Endothelial cell of umbilical vein (primary cell): Measurements from ENCODE around the gene ADGRD1. TPM values are rescaled to one million over a fixed set of nuclear protein-coding genes. Genes with fewer than 3 reads are reported as not detected.

Experiments used
- BruUV-seq: library from RNA; stranded (reverse); fragments of 400-500 nt; replicated peaks from 2 replicates; lab custom pipeline; 2021; lab: Mats Ljungman, UMichigan
- CTCF ChIA-PET: fragments of 300-600, 350-600 bp; sonication (Branson Sonifier 250); formaldehyde crosslinking; loops from one replicate; lab custom pipeline; 2021; ENCODE audit warnings: antibody characterized with exemption, inconsistent platforms; lab: Charles Lee
- POLR2A ChIA-PET: fragments of 300-600, 350-600 bp; sonication (Branson Sonifier 250); formaldehyde crosslinking; loops from one replicate; lab custom pipeline; 2021; ENCODE audit warnings: antibody characterized with exemption, inconsistent platforms; lab: Charles Lee
- DNase-seq: peaks from one replicate; pipeline ENCODE4 v3.0.0-alpha.2; 2011; ENCODE audit warnings: low read depth, low spot score
- FAIRE-seq: peaks from 2 replicates; lab custom pipeline; 2011; peaks lifted over from hg19 to GRCh38; lab: Jason Lieb, UNC
- H2AFZ ChIP-seq: 2 replicates; pipeline ENCODE4 v1.6.0; 2012; ENCODE audit warnings: low read depth, low read length, control low read depth, inconsistent platforms
- H3K27ac ChIP-seq: 2 replicates; pipeline ENCODE4 v1.5.1; 2011; ENCODE audit warnings: low read depth, mild to moderate bottlenecking, control low read depth, low read length, moderate library complexity; ENCODE audit not compliant: insufficient read depth
- H3K27me3 ChIP-seq, 2 experiments: 2 replicates each; pipeline versions ENCODE4 v1.6.0 to v1.6.1; 2011; ENCODE audit warnings: low read length in 2 of 2, mixed read lengths in 1 of 2; ENCODE audit not compliant: control insufficient read depth in 2 of 2, insufficient read depth in 2 of 2
- H3K36me3 ChIP-seq, 2 experiments: 2 replicates in 1 of 2; 3 replicates in 1 of 2; pipeline ENCODE4 v1.5.1; 2011; ENCODE audit warnings: low read length in 2 of 2, mild to moderate bottlenecking in 1 of 2, moderate library complexity in 1 of 2; ENCODE audit not compliant: control insufficient read depth in 2 of 2, insufficient read depth in 2 of 2; ENCODE audit errors: extremely low read depth in 1 of 2
- H3K4me1 ChIP-seq: 3 replicates; pipeline ENCODE4 v1.5.1; 2011; ENCODE audit warnings: mild to moderate bottlenecking, low read length; ENCODE audit not compliant: control insufficient read depth, insufficient read depth; ENCODE audit errors: extremely low read depth
- H3K4me2 ChIP-seq: 2 replicates; pipeline ENCODE4 v1.6.1; 2011; ENCODE audit warnings: low read length, control low read depth, mixed read lengths; ENCODE audit not compliant: insufficient read depth
- H3K4me3 ChIP-seq, 3 experiments: fragments of 200-600 bp in 1 of 3; sonication (generic), shearing (Covaris generic) in 1 of 3; replicated peaks in 1 of 3; 2 replicates each; pipeline ENCODE4 v1.5.1; 2011 to 2016; ENCODE audit warnings: control low read depth in 3 of 3, low read length in 3 of 3, mild to moderate bottlenecking in 2 of 3, inconsistent platforms in 1 of 3, low read depth in 1 of 3, moderate library complexity in 1 of 3; ENCODE audit not compliant: insufficient read depth in 1 of 3
- H3K79me2 ChIP-seq: 2 replicates; pipeline ENCODE4 v1.6.0; 2012; ENCODE audit warnings: low read length, inconsistent platforms; ENCODE audit not compliant: control insufficient read depth, insufficient read depth
- H3K9ac ChIP-seq: replicated peaks from 2 replicates; pipeline ENCODE3; 2011; ENCODE audit warnings: low read length, control low read depth; ENCODE audit not compliant: insufficient read depth; ENCODE audit errors: extremely low read depth
- H3K9me1 ChIP-seq: replicated peaks from 3 replicates; pipeline ENCODE4 v1.6.0; 2011; ENCODE audit warnings: mild to moderate bottlenecking, low read length; ENCODE audit not compliant: control insufficient read depth, insufficient read depth; ENCODE audit errors: extremely low read depth
- H3K9me3 ChIP-seq: replicated peaks from 2 replicates; pipeline ENCODE4 v1.5.1; 2012; ENCODE audit warnings: low read length, inconsistent platforms; ENCODE audit not compliant: control insufficient read depth, insufficient read depth
- H4K20me1 ChIP-seq: replicated peaks from 2 replicates; pipeline ENCODE3; 2011; ENCODE audit warnings: mild to moderate bottlenecking, low read length; ENCODE audit not compliant: control insufficient read depth, insufficient read depth; ENCODE audit errors: extremely low read depth
- EZH2 ChIP-seq: IDR thresholded peaks from 2 replicates; pipeline ENCODE4 v1.6.1; 2012; ENCODE audit warnings: borderline replicate concordance, low read depth, mild to moderate bottlenecking, moderate library complexity, low read length, inconsistent platforms; ENCODE audit not compliant: severe bottlenecking
- FOS ChIP-seq: IDR thresholded peaks from 2 replicates; pipeline ENCODE4 v1.6.1; 2011; ENCODE audit warnings: mild to moderate bottlenecking, low read length, moderate library complexity, borderline replicate concordance; ENCODE audit not compliant: insufficient read depth
- GATA2 ChIP-seq: IDR thresholded peaks from 2 replicates; pipeline ENCODE4 v1.7.0; 2011; ENCODE audit warnings: low read depth, mild to moderate bottlenecking, moderate library complexity, mixed read lengths, low read length; ENCODE audit not compliant: insufficient read length, insufficient read depth
- JUN ChIP-seq: IDR thresholded peaks from 2 replicates; pipeline ENCODE4 v1.6.1; 2011; ENCODE audit warnings: borderline replicate concordance, low read depth; ENCODE audit not compliant: insufficient read length, insufficient read depth
- MYC ChIP-seq: IDR thresholded peaks from one replicate; pipeline ENCODE4 v1.6.1; 2011; ENCODE audit warnings: mild to moderate bottlenecking, low read depth, low read length
- POLR2A ChIP-seq: IDR thresholded peaks from 2 replicates; pipeline ENCODE4 v1.6.1; 2012; ENCODE audit warnings: low read depth, mild to moderate bottlenecking, control low read depth, low read length
- POLR2AphosphoS5 ChIP-seq: IDR thresholded peaks from 2 replicates; pipeline ENCODE4 v1.6.1; 2012; ENCODE audit warnings: low read depth, mild to moderate bottlenecking, control low read depth, low read length, moderate library complexity; ENCODE audit not compliant: insufficient read depth
- dilution Hi-C: fragments of 300-500 bp; cut with MboI; formaldehyde crosslinking; loops from one replicate; pipeline ENCODE4 v1.15.0; 2019; ENCODE audit warnings: low sequenced_read_pairs; ENCODE audit not compliant: extremely low pct_ligation_motif_present
- intact Hi-C: fragments of 100-400 bp; cut with micrococcal nuclease; formaldehyde crosslinking; loops from one replicate; pipeline ENCODE4 v1.10.0; 2022
- polyA plus RNA-seq, 4 experiments: library from polyadenylated mRNA; depleted of rRNA in 3 of 4; stranded (reverse) in 3 of 4; unstranded in 1 of 4; fragments of >200 nt; gene quantifications; 2 replicates each; pipeline versions ENCODE4 v1.2.1 to v1.2.3, GENCODE V29; 2011 to 2012; ENCODE audit warnings: missing spikeins in 1 of 4
- total RNA-seq: library from RNA; stranded (reverse); gene quantifications from 2 replicates; pipeline ENCODE4 v1.2.3, GENCODE V29; 2021
- TF ChIP-seq, protein P1 (sequence below), 2 donors: IDR thresholded peaks; 1 replicate in 1 of 2; 2 replicates in 1 of 2; pipeline ENCODE4 v1.5.1; 2011; ENCODE audit warnings: low read length in 2 of 2, mild to moderate bottlenecking in 2 of 2, moderate library complexity in 2 of 2, control low read depth in 1 of 2, inconsistent platforms in 1 of 2, low read depth in 1 of 2; ENCODE audit not compliant: insufficient read depth in 1 of 2; ENCODE audit errors: extremely low read depth in 1 of 2
- TF ChIP-seq, protein P2 (sequence below): IDR thresholded peaks from 2 replicates; pipeline ENCODE4 v1.6.1; 2011; ENCODE audit not compliant: insufficient read depth, insufficient read length

ADGRD1 gene
- total and polyA plus RNA-seq, 2 donors (not counting 3 experiments of a cell fraction or from before 2014, with no cell fraction given) = 0.07 TPM; not detected in 1

DNA sequence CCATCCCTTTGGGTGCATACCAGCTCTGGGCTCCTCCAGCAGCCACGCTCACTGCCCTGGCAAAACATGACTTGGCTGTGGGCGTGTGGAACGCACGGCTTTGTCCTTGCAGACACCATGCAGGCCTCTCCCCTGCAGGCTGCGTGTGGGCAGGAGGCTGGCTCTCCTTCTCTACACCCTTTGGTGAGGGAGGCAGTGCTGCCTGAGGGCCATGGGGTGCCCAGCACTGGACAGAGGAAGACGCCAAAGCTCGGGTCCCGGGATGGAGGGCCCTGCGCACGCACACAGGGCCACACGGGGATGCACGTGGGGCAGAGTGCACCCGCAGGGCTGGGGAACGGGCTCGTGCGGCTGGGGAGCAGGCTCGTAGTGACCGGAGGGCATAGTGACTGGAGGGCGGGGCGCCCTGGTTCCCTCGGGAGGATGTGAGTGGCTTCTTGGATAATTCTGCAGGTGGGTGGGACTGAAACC is 89.7 kb downstream of the ADGRD1 start:
- no peaks in the 10 kb centered on the region for H4K20me1 ChIP-seq
- H3K27ac ChIP-seq = no peak overlapping the region
- ChIA-PET CTCF (no interaction called here), POLR2A (no interaction called here)
- H3K4me3 ChIP-seq = no peak overlapping the region
- DNase-seq (no peak), FAIRE-seq (no peak)
- no peaks in the 10 kb centered on the region for H3K36me3 ChIP-seq
- H3K9ac ChIP-seq = no peak overlapping the region
- no peaks in the 10 kb centered on the region for H3K79me2 ChIP-seq
- H3K9me1 ChIP-seq = no peaks in the 10 kb centered on the region
- intact Hi-C loops (no loop called here), dilution Hi-C loops (no loop called here)
- no peak overlapping the region for H2AFZ ChIP-seq
- H3K27me3 ChIP-seq = no peaks in the 10 kb centered on the region
- no peak overlapping the region for H3K4me2 ChIP-seq
- no peaks in the 10 kb centered on the region for H3K9me3 ChIP-seq
- TF ChIP-seq GATA2 (no peak), FOS (no peak), MYC (no peak), POLR2A (no peak), EZH2 (no peak), POLR2AphosphoS5 (no peak), JUN (no peak)
- TF ChIP-seq, protein P1, sequence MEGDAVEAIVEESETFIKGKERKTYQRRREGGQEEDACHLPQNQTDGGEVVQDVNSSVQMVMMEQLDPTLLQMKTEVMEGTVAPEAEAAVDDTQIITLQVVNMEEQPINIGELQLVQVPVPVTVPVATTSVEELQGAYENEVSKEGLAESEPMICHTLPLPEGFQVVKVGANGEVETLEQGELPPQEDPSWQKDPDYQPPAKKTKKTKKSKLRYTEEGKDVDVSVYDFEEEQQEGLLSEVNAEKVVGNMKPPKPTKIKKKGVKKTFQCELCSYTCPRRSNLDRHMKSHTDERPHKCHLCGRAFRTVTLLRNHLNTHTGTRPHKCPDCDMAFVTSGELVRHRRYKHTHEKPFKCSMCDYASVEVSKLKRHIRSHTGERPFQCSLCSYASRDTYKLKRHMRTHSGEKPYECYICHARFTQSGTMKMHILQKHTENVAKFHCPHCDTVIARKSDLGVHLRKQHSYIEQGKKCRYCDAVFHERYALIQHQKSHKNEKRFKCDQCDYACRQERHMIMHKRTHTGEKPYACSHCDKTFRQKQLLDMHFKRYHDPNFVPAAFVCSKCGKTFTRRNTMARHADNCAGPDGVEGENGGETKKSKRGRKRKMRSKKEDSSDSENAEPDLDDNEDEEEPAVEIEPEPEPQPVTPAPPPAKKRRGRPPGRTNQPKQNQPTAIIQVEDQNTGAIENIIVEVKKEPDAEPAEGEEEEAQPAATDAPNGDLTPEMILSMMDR (IDR thresholded peaks at IDR 0.05; ENCODE audit: extremely low read depth in 1 of 2, insufficient read depth in 1 of 2, low read depth in 1 of 2, low read length in 2 of 2) = no peak
- TF ChIP-seq, protein P2, sequence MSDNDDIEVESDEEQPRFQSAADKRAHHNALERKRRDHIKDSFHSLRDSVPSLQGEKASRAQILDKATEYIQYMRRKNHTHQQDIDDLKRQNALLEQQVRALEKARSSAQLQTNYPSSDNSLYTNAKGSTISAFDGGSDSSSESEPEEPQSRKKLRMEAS = no peak
- H3K4me1 ChIP-seq = no peaks in the 10 kb centered on the region
- BruUV-seq = no TSS peak
